Neural cell (in vitro differentiated cells): ENCODE data around the gene ANXA2. TPM values are rescaled to one million over a fixed set of nuclear protein-coding genes. Genes with fewer than 3 reads are reported as not detected.

Experiments used
- H2AFZ ChIP-seq: fragments of 200-600, 300-800 bp; sonication (generic), shearing (Covaris generic); 2 replicates; pipeline ENCODE4 v1.6.0; 2014; ENCODE audit warnings: low read depth, mild to moderate bottlenecking, antibody characterized with exemption, low read length, moderate library complexity
- H3F3A ChIP-seq: fragments of 200-600 bp; shearing (Covaris generic); 2 replicates; pipeline ENCODE4 v1.6.1; 2016; ENCODE audit warnings: mild to moderate bottlenecking, moderate library complexity, mixed read lengths, antibody characterized with exemption, low read length; ENCODE audit not compliant: insufficient read depth, poor library complexity, severe bottlenecking
- H3K27ac ChIP-seq: fragments of 200-600, 300-800 bp; sonication (generic), shearing (Covaris generic); 2 replicates; pipeline ENCODE4 v1.5.1; 2014; ENCODE audit warnings: mild to moderate bottlenecking, low read length, moderate library complexity
- H3K27me3 ChIP-seq: fragments of 300-800, 200-600 bp; sonication (generic), shearing (Covaris generic); 2 replicates; pipeline ENCODE4 v1.6.0; 2014; ENCODE audit warnings: mild to moderate bottlenecking, low read depth, low read length, moderate library complexity; ENCODE audit not compliant: insufficient read depth
- H3K36me3 ChIP-seq: fragments of 300-800, 200-600 bp; sonication (generic), shearing (Covaris generic); 2 replicates; pipeline ENCODE4 v1.5.1; 2014; ENCODE audit warnings: mild to moderate bottlenecking, antibody characterized with exemption, low read length, moderate library complexity; ENCODE audit not compliant: insufficient read depth
- H3K4me2 ChIP-seq: fragments of 300-800, 200-600 bp; sonication (generic), shearing (Covaris generic); 2 replicates; pipeline ENCODE4 v1.6.0; 2014; ENCODE audit warnings: mild to moderate bottlenecking, low read length
- H3K4me3 ChIP-seq: fragments of 300-800, 200-600 bp; sonication (generic), shearing (Covaris generic); 2 replicates; pipeline ENCODE4 v1.5.1; 2014; ENCODE audit warnings: mild to moderate bottlenecking, low read length, moderate library complexity
- H3K79me2 ChIP-seq: fragments of 200-600 bp; shearing (Covaris generic); replicated peaks from 2 replicates; pipeline ENCODE4 v1.6.0; 2014; ENCODE audit warnings: mild to moderate bottlenecking, low read length, moderate library complexity; ENCODE audit not compliant: insufficient read depth
- H3K9ac ChIP-seq: fragments of 300-800, 200-600 bp; sonication (generic), shearing (Covaris generic); 2 replicates; pipeline ENCODE4 v1.6.1; 2016; ENCODE audit warnings: mild to moderate bottlenecking, low read length, mixed read lengths
- H3K9me2 ChIP-seq: fragments of 200-600 bp; shearing (Covaris generic); 2 replicates; pipeline ENCODE4 v1.6.1; 2016; ENCODE audit warnings: mild to moderate bottlenecking, low read length, mixed read lengths; ENCODE audit not compliant: insufficient read depth
- H3K9me3 ChIP-seq: fragments of 200-600, 300-800 bp; sonication (generic), shearing (Covaris generic); 2 replicates; pipeline ENCODE4 v1.6.1; 2016; ENCODE audit warnings: mild to moderate bottlenecking, mixed run types, low read length, moderate library complexity, mixed read lengths
- H4K20me1 ChIP-seq: fragments of 200-600 bp; shearing (Covaris generic); 2 replicates; pipeline ENCODE4 v1.6.1; 2016; ENCODE audit warnings: mild to moderate bottlenecking, mixed run types; ENCODE audit not compliant: insufficient read depth
- CTCF ChIP-seq: fragments of 450-650 bp; IDR thresholded peaks from 2 replicates; pipeline ENCODE4 v1.5.1; 2014; ENCODE audit warnings: antibody characterized with exemption, mild to moderate bottlenecking, moderate library complexity; ENCODE audit not compliant: poor library complexity, severe bottlenecking
- EP300 ChIP-seq: fragments of 450-650 bp; conservative IDR thresholded peaks from 2 replicates; pipeline ENCODE4 v1.6.1; 2014; ENCODE audit warnings: antibody characterized with exemption, mild to moderate bottlenecking, moderate library complexity; ENCODE audit not compliant: poor library complexity, severe bottlenecking
- EZH2 ChIP-seq: fragments of 200-600, 300-800 bp; shearing (Covaris generic), sonication (generic); IDR thresholded peaks from 2 replicates; pipeline ENCODE4 v1.6.1; 2014; ENCODE audit warnings: antibody characterized with exemption, low read length, borderline replicate concordance, mild to moderate bottlenecking; ENCODE audit not compliant: insufficient read depth, poor library complexity, severe bottlenecking
- MXI1 ChIP-seq: fragments of 450-650 bp; conservative IDR thresholded peaks from 2 replicates; pipeline ENCODE4 v1.6.1; 2014; ENCODE audit warnings: antibody characterized with exemption, mild to moderate bottlenecking; ENCODE audit not compliant: poor library complexity, severe bottlenecking
- POLR2AphosphoS5 ChIP-seq: IDR thresholded peaks from 2 replicates; pipeline ENCODE4 v1.6.1; 2012
- RAD21 ChIP-seq: fragments of 450-650 bp; conservative IDR thresholded peaks from 2 replicates; pipeline ENCODE4 v1.6.1; 2014; ENCODE audit warnings: antibody characterized with exemption, mild to moderate bottlenecking, moderate library complexity
- REST ChIP-seq: IDR thresholded peaks from 2 replicates; pipeline ENCODE4 v1.6.1; 2012; ENCODE audit warnings: borderline replicate concordance
- SMC3 ChIP-seq: fragments of 450-650 bp; conservative IDR thresholded peaks from 2 replicates; pipeline ENCODE4 v1.6.1; 2014; ENCODE audit warnings: antibody characterized with exemption, mild to moderate bottlenecking, moderate library complexity; ENCODE audit not compliant: poor library complexity
- TAF1 ChIP-seq: IDR thresholded peaks from 2 replicates; pipeline ENCODE4 v1.6.1; 2012; ENCODE audit warnings: low read depth
- polyA plus RNA-seq: library from polyadenylated mRNA; depleted of rRNA; stranded (reverse); fragments of >200 nt; gene quantifications from 2 replicates; pipeline ENCODE4 v1.2.3, GENCODE V29; 2014

The ANXA2 gene
- polyA plus RNA-seq, 1 donor from 2014 or later: 6.2 TPM

GRCh38 chr15:60351066-60351465 is 46.7 kb downstream of the ANXA2 start:
- H3F3A ChIP-seq: no peaks in the 10 kb centered on the region
- no peaks in the 10 kb centered on the region for H3K27me3 ChIP-seq
- no peak for TF ChIP-seq RAD21
- TF ChIP-seq REST: no peak
- TF ChIP-seq EP300: no peak
- no peak for TF ChIP-seq SMC3
- H3K9me3 ChIP-seq: no peaks in the 10 kb centered on the region
- no peaks in the 10 kb centered on the region for H4K20me1 ChIP-seq
- no peak overlapping the region for H3K27ac ChIP-seq
- no peak overlapping the region for H3K4me3 ChIP-seq
- H3K9me2 ChIP-seq: no peaks in the 10 kb centered on the region
- H3K9ac ChIP-seq: no peak overlapping the region
- no peaks in the 10 kb centered on the region for H3K79me2 ChIP-seq
- no peak overlapping the region for H3K4me2 ChIP-seq
- no peaks in the 10 kb centered on the region for H3K36me3 ChIP-seq
- no peak overlapping the region for H2AFZ ChIP-seq

- Histone ChIP-seq H3K4me2 (no peak overlapping the region), H4K20me1 (no peaks in the 10 kb centered on the region), H3K79me2 (no peaks in the 10 kb centered on the region), H2AFZ (no peak overlapping the region), H3K9me3 (no peaks in the 10 kb centered on the region), H3K36me3 (no peaks in the 10 kb centered on the region), H3K27me3 (no peaks in the 10 kb centered on the region), H3K9ac (no peak overlapping the region), H3K4me3 (no peak overlapping the region), H3F3A (no peaks in the 10 kb centered on the region), H3K9me2 (no peaks in the 10 kb centered on the region), H3K27ac (no peak overlapping the region)
- no peak for TF ChIP-seq MXI1
- TF ChIP-seq CTCF: no peak
- TF ChIP-seq RAD21: no peak
- TF ChIP-seq EZH2: no peak
- TF ChIP-seq EP300: no peak
- TF ChIP-seq REST: no peak
- no peak for TF ChIP-seq POLR2AphosphoS5
- no peak for TF ChIP-seq SMC3
- TF ChIP-seq TAF1: no peak
These were observed 47.7 kb downstream of the ANXA2 start for GRCh38 chr15:60350108-60350507.
